Measurements from ENCODE around the gene MS4A8. TPM values are rescaled to one million over a fixed set of nuclear protein-coding genes. Genes with fewer than 3 reads are reported as not detected.
"Not testable (repeated sequence)": the region's sequence is repeated elsewhere in the genome, so short reads cannot be mapped to it uniquely, and the experiment has no call there.

The MS4A8 gene
- not detected for total RNA-seq
- 0.16 TPM for polyA plus RNA-seq
- long read RNA-seq, donor 1 = 0 reads
- long read RNA-seq, donor 2 = 0 reads
- long read RNA-seq, donor 3 = 0 reads
- long read RNA-seq, donor 4 = 0 reads

DNA sequence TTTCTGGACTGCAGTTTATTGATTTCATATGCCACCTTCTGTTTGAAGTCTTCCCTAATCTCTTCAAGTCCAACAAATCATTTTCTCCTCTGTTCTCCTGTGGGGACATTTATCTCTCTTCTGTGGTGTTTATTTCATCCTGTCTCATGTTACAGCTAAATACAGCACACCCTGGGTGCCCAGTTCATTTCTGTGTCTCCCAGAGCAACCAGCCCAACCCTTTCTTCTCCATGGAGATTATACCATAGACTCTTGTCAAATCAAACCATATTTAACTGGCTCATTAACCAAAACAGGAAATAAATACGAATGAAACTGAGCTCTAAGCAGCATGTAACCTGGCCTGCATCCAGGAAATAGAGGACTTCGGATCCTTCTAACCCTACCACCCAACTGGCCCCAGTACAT is at the start of gene MS4A8:
Gene MS4A8, plus strand, starts transcription at position 329 of the 408 bp plus-strand sequence. CDS start 1,249 bp downstream, outside the sequence.
- H3K4me1 ChIP-seq (ENCODE audit: control insufficient read depth, insufficient read depth, low read length) = peaks cover 2% of the 10 kb centered on the region
- no peak within 1 kb of the TSS for H3K4me3 ChIP-seq (ENCODE audit: low read length)
- no peaks in the 10 kb centered on the region for H3K9me3 ChIP-seq (ENCODE audit: control insufficient read depth, low read length)
- H3K27ac ChIP-seq (ENCODE audit: low read length) = no peak within 1 kb of the TSS
- DNase-seq = no peak
- ATAC-seq = no peak
- intact Hi-C loops (cut with DNase I) = no loop called here
- WGBS = 30% methylated on average over 2 of the region's 2 CpGs
- H3K27me3 ChIP-seq (ENCODE audit: control insufficient read depth, insufficient read depth) = no peaks in the 10 kb centered on the region

DNA sequence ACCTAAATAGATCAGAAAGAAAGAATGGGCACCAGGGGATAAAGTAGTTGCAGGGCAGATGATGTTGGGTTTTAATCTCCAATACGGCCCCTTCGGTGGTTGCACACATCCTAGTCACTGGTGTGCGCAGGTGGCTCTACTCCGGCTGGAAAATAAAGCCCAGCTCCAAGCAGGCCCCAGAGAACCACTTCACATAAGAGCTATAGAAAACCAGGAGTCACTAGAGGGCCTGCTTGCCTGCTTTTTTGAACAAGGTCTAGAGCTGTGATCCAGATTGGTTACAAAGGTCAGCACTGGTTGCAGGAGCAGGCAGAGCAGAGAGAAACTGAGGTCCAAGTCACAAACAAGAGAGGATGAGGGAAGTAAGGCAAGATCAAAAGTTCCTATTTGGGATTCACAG is 41.5 kb upstream of the MS4A8 start:
- H3K27me3 ChIP-seq (ENCODE audit: control insufficient read depth, insufficient read depth) = no peaks in the 10 kb centered on the region
- DNase-seq (no peak), ATAC-seq (no peak)
- intact Hi-C loops (cut with DNase I) = no loop called here
- WGBS = 85% methylated on average over 4 of the region's 4 CpGs
- no peaks in the 10 kb centered on the region for H3K4me1 ChIP-seq (ENCODE audit: control insufficient read depth, insufficient read depth, low read length)
- no peaks in the 10 kb centered on the region for H3K9me3 ChIP-seq (ENCODE audit: control insufficient read depth, low read length)
- H3K4me3 ChIP-seq (ENCODE audit: low read length) = no peak overlapping the region
- no peak overlapping the region for H3K27ac ChIP-seq (ENCODE audit: low read length)

- Histone ChIP-seq H3K9me3 (ENCODE audit: control insufficient read depth, low read length) (no peaks in the 10 kb centered on the region), H3K4me1 (ENCODE audit: control insufficient read depth, insufficient read depth, low read length) (no peaks in the 10 kb centered on the region), H3K4me3 (ENCODE audit: low read length) (no peak overlapping the region), H3K27me3 (ENCODE audit: control insufficient read depth, insufficient read depth) (no peaks in the 10 kb centered on the region), H3K27ac (ENCODE audit: low read length) (no peak overlapping the region)
- intact Hi-C loops (cut with DNase I) = no loop called here
- ATAC-seq (peak in 1 of 2 donors; percentile 60), DNase-seq (no peak)
- WGBS = 89% methylated on average over 1 of the region's 1 CpG
These were observed 41.0 kb upstream of the MS4A8 start for GRCh38 chr11:60658409-60658808.

GRCh38 chr11:60672255-60672654 is 27.2 kb upstream of the MS4A8 start:
- no peak for ATAC-seq
- 82% methylated on average over 3 of the region's 3 CpGs for WGBS
- H3K27ac ChIP-seq (ENCODE audit: low read length) = no peak overlapping the region
- no peak overlapping the region for H3K4me3 ChIP-seq (ENCODE audit: low read length)
- H3K4me1 ChIP-seq (ENCODE audit: control insufficient read depth, insufficient read depth, low read length) = no peaks in the 10 kb centered on the region
- no peaks in the 10 kb centered on the region for H3K27me3 ChIP-seq (ENCODE audit: control insufficient read depth, insufficient read depth)
- DNase-seq = no peak
- intact Hi-C loops (cut with DNase I) = no loop called here
- H3K9me3 ChIP-seq (ENCODE audit: control insufficient read depth, low read length) = no peaks in the 10 kb centered on the region

DNA sequence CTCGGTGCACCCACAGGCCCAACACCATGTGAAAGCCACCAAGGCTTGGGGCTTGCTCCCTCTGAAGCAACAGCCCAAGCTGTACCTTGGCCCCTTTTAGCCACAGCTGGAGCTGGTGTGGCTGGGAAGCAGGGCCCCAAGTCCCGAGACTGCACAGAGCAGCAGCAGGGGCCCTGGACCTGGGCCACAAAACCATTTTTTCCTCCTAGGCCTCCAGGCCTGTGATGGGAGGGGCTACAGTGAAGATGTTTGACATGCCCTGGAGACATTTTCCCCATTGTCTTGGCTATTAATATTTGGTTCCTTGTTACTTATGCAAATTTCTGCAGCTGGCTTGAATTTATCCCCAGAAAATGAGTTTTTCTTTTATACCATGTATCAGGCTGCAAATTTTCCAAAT is 21.2 kb upstream of the MS4A8 start:
- DNase-seq; H3K4me1 ChIP-seq (ENCODE audit: control insufficient read depth, insufficient read depth, low read length); intact Hi-C loops (cut with DNase I); H3K4me3 ChIP-seq (ENCODE audit: low read length); ATAC-seq; H3K27me3 ChIP-seq (ENCODE audit: control insufficient read depth, insufficient read depth); H3K27ac ChIP-seq (ENCODE audit: low read length); H3K9me3 ChIP-seq (ENCODE audit: control insufficient read depth, low read length): not testable (repeated sequence)
- 91% methylated on average over 2 of the region's 2 CpGs for WGBS

DNA sequence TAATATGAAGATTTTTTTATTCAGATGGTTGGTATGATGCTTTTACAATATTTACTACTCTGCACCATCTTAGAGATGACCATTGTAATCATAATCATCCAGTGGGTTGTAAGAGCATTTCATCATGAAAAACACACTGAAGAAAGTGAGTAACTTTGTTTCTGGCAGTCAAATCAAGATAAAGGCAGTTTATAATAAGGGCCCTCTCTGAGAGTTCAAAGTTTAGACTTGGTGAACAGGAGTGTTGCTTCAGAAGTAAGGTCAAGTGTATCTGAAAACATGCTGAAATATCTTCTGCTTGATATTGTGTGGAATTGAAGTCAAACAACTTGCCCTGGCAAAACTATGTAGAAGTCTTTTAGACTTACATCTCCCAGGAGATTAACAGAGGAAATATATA is 19.5 kb upstream of the MS4A8 start:
- intact Hi-C loops (cut with DNase I) = no loop called here

DNA sequence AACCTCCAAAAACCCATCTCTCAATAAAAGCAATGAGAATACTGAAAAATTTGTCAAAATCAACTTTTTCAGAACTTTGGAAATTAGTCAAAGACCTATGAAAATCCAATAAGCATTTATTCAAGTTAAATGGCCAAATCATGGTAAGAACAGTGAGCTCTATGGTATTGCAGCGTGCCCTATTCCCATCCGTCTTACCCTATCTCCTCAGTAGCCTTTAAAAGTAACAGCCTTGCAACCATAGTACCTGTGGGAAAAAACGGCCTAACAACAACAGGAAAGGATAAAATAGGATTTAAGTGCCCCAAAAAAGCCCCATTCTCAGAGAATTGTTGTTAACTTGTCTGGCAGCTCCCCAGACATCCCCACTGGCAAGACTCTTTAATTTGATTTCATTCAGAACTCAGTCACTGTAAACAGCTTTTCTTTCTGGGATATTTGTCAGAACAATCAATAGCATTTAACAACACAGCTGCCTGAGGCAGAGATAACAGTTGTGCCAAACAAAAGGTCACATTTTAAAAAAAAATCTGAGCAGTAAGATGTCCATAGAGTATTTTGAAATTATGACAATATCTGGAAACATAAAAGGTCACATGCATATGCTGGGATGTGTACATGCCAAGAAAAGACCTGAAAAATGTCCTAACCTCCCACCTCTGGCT is 18.8 kb upstream of the MS4A8 start:
- Histone ChIP-seq H3K27me3 (ENCODE audit: control insufficient read depth, insufficient read depth) (no peaks in the 10 kb centered on the region), H3K4me3 (ENCODE audit: low read length) (no peak overlapping the region), H3K9me3 (ENCODE audit: control insufficient read depth, low read length) (peaks cover 4% of the 10 kb centered on the region), H3K27ac (ENCODE audit: low read length) (no peak overlapping the region), H3K4me1 (ENCODE audit: control insufficient read depth, insufficient read depth, low read length) (no peaks in the 10 kb centered on the region)
- WGBS = 60% methylated on average over 3 of the region's 3 CpGs
- no peak for DNase-seq
- intact Hi-C loops (cut with DNase I) = no loop called here
- no peak for ATAC-seq

More for the DNA sequence above, 19.5 kb upstream of the MS4A8 start:
- Histone ChIP-seq H3K9me3 (ENCODE audit: control insufficient read depth, low read length) (peaks cover 4% of the 10 kb centered on the region), H3K4me3 (ENCODE audit: low read length) (no peak overlapping the region), H3K4me1 (ENCODE audit: control insufficient read depth, insufficient read depth, low read length) (no peaks in the 10 kb centered on the region), H3K27me3 (ENCODE audit: control insufficient read depth, insufficient read depth) (no peaks in the 10 kb centered on the region), H3K27ac (ENCODE audit: low read length) (no peak overlapping the region)
- DNase-seq (no peak), ATAC-seq (no peak)

- H3K27ac ChIP-seq (ENCODE audit: low read length); H3K9me3 ChIP-seq (ENCODE audit: control insufficient read depth, low read length); H3K27me3 ChIP-seq (ENCODE audit: control insufficient read depth, insufficient read depth); H3K4me3 ChIP-seq (ENCODE audit: low read length); H3K4me1 ChIP-seq (ENCODE audit: control insufficient read depth, insufficient read depth, low read length); ATAC-seq; intact Hi-C loops (cut with DNase I); DNase-seq: not testable (repeated sequence)
- 89% methylated on average over 2 of the region's 2 CpGs for WGBS
These were observed 14.9 kb upstream of the MS4A8 start for GRCh38 chr11:60684541-60684848.

- Histone ChIP-seq H3K27me3 (ENCODE audit: control insufficient read depth, insufficient read depth) (no peaks in the 10 kb centered on the region), H3K4me1 (ENCODE audit: control insufficient read depth, insufficient read depth, low read length) (no peaks in the 10 kb centered on the region), H3K9me3 (ENCODE audit: control insufficient read depth, low read length) (no peaks in the 10 kb centered on the region), H3K27ac (ENCODE audit: low read length) (no peak overlapping the region), H3K4me3 (ENCODE audit: low read length) (no peak overlapping the region)
- intact Hi-C loops (cut with DNase I) = no loop called here
- DNase-seq = no peak
- no peak for ATAC-seq
- 79% methylated on average over 5 of the region's 5 CpGs for WGBS
These were observed 7.8 kb upstream of the MS4A8 start for GRCh38 chr11:60691661-60692060.

- Histone ChIP-seq H3K9me3 (ENCODE audit: control insufficient read depth, low read length) (no peaks in the 10 kb centered on the region), H3K27me3 (ENCODE audit: control insufficient read depth, insufficient read depth) (no peaks in the 10 kb centered on the region), H3K4me1 (ENCODE audit: control insufficient read depth, insufficient read depth, low read length) (peaks cover 2% of the 10 kb centered on the region), H3K27ac (ENCODE audit: low read length) (no peak overlapping the region), H3K4me3 (ENCODE audit: low read length) (no peak overlapping the region)
- DNase-seq (no peak), ATAC-seq (no peak)
- 93% methylated on average over 5 of the region's 5 CpGs for WGBS
- intact Hi-C loops (cut with DNase I) = no loop called here
These were observed 524 bp downstream of the MS4A8 start for GRCh38 chr11:60699936-60700335.

- H3K27ac ChIP-seq (ENCODE audit: low read length) = no peak overlapping the region
These were observed 1.5 kb downstream of the MS4A8 start for GRCh38 chr11:60700689-60701468.

More at GRCh38 chr11:60700689-60701468, 1.5 kb downstream of the MS4A8 start:
- H3K27me3 ChIP-seq (ENCODE audit: control insufficient read depth, insufficient read depth) = no peaks in the 10 kb centered on the region
- peaks cover 2% of the 10 kb centered on the region for H3K4me1 ChIP-seq (ENCODE audit: control insufficient read depth, insufficient read depth, low read length)
- no peak overlapping the region for H3K4me3 ChIP-seq (ENCODE audit: low read length)
- intact Hi-C loops (cut with DNase I) = no loop called here
- ATAC-seq (peak in 1 of 2 donors; percentile 24), DNase-seq (no peak)
- WGBS = 64% methylated on average over 14 of the region's 14 CpGs
- H3K9me3 ChIP-seq (ENCODE audit: control insufficient read depth, low read length) = no peaks in the 10 kb centered on the region
